HUDEP-2 (cell line): ENCODE measurements around the gene CACNA2D2.

Experiments
- DNase-seq, 76 experiments: peaks; one replicate each; lab custom pipeline; 2025; ENCODE audit not compliant: unreplicated experiment in 76 of 76; lab: John Stamatoyannopoulos, UW

CACNA2D2 gene

DNA sequence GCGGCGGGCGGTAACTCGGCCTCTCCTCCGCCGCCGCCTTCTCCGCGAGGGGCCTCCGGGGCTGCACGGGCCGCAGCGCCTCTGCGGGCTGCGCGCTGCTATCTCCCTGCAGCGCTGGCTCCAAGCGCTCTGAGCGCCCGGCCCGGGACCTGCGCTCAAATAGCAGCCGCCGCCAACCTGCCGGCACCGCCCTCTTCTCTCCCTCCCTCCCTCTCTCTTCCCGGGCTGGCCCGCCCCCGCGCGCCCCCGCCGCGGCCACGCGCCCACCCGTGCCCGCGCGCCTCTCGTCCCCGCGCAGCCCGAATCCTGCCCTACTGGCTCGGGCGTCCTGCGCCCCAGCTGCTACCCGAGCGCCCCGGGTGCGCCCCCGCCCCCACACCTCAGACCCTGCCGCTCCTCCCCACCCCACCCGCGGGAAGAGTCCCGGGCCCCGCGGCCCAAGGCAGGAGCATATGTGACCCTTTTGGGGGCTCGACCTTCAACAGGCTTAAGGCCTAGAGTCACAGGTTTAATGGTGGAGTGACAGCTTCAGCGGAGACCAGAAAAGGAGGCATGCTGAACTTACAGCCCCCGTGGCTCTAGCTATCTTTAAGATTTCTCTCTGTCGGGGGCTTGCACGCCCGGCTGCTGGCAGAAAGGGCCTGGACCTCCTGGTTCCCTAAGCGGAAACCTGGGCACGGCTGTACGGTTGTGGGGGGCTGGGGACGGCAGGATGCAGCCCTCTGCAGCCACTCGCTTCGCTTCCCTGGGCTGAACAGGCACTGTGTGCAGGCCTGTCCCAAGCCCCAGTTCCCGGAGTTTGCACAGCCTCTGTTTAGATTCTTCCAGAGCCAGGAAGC lies at the start of gene CACNA2D2:
CACNA2D2 (minus strand) TSS at position 131 of the 839 bp plus-strand sequence. CDS start 211 bp downstream, outside the sequence.
- DNase-seq = peak in 48 of 76 experiments; percentile 1 to 54 (median 22)

GRCh38 chr3:50552598-50552997 lies 49.2 kb upstream of the CACNA2D2 start:
- no peak for DNase-seq

DNA sequence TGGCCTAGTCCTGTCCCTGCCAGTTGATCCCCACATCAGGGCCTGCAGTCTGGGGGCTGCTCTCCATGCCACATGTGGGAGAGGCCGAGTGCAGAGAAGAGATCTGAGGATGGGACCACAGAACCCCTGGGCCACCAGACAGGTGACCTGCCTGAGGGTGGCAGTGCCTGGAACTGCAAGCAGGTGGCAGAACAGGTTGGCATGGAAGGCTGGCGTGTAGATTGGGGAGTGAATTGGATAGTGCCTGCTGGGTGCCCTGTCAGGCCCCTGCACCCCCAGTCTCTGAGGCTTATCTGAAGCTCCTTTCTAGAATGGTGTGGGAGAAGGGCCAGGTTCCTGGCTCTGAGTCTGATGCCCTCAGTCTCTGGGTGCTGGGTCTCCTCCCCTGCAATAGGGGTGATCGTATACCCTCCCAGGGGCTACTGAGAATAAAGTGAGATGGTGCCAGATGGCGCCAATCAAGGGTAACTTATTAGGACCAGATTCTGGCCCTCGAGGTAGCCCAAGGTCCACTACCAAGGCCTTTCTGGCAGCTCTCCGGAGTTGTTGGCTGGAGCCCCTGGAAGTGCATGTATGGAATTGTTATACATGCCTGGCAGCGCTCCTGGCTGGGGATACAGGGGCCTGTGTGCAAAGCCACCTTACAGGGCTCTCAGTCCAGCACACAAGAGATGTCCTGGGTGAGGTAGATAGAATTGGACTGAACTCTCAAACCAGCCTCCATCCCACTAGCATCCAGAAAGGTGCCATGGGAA lies 48.4 kb upstream of the CACNA2D2 start:
- no peak for DNase-seq

GRCh38 chr3:50551054-50551659 lies 47.7 kb upstream of the CACNA2D2 start:
- no peak for DNase-seq

DNA sequence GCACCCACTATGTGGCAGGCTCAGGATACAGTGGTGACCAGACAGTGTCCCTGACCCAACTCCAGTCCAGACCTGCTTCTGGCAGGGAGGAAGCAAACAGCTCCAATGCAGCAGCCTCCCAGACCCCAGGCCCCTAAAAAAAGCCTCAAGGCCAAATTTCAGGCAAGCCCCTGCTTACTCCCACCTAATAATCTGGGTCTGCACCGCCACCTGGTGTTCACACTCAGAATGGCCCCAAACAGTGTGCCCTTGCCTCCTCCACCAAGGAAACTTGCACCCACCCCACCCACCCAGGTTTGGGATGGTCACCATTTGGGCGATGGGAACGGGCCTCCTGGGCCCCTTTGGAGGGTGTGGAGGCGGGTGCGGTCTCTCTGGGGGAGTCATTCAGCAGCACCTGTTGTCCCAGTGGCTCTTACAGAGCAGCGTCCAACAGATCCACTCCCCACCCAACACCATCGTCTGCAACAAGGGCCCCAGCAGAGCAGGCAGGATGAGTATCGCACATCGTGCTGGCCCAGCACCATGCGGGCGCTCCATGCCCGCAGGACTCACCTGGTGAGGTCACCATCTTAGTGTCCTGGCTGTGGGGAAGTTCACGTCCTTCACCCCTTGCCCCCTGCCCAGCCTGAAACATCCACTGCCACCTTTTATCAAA lies 46.8 kb upstream of the CACNA2D2 start:
- DNase-seq = peak in 49 of 76 experiments; percentile 5 to 67 (median 36)

GRCh38 chr3:50549226-50549625 lies 45.8 kb upstream of the CACNA2D2 start:
- no peak for DNase-seq

GRCh38 chr3:50545781-50546180 lies 42.3 kb upstream of the CACNA2D2 start:
- no peak for DNase-seq

DNA sequence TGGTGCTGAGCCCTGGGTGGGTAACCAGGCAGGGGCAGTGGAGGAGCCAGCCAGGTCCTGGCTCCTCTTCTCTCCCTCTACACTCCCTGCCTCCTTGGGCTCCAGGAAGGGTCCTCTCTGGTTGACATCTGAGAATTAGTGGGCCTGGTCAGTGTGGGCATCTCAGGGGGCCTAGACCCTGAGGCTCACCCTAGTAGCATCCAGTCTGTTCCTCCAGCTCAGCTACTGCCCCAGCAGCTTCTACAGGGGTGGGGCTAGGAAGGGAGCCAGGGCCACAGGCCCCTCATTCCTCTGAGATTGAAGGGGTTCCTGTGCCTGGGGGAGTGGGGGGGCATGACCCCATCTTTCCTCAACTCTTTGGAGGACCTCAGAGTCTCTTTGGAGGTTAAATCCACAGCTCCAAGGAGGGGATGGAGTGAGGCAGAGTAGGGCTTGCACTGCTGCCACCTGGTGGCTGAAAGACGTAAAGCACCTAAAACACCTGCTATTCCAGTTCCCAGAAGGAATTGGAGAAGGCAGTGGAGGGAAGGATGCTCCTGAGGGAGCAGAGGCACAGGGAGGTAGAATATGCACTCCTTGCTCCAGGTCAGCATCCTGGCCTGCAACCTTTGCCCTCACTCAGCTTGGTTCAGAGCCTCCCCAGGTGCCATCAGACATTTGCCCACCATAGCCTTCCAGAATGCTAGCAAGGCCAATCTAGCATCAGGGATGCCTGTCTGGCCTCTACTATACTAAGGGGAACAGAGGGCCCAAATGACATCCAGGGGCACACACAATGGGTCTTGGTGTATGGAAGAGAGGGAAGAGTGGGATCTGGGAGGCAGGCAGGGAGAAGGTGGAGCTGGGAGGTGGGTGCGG lies 39.0 kb upstream of the CACNA2D2 start:
- DNase-seq = peak in 46 of 76 experiments; percentile 3 to 58 (median 33)

GRCh38 chr3:50539356-50540286 lies 36.2 kb upstream of the CACNA2D2 start:
- DNase-seq = peak in 75 of 76 experiments; percentile 13 to 91 (median 76)

DNA sequence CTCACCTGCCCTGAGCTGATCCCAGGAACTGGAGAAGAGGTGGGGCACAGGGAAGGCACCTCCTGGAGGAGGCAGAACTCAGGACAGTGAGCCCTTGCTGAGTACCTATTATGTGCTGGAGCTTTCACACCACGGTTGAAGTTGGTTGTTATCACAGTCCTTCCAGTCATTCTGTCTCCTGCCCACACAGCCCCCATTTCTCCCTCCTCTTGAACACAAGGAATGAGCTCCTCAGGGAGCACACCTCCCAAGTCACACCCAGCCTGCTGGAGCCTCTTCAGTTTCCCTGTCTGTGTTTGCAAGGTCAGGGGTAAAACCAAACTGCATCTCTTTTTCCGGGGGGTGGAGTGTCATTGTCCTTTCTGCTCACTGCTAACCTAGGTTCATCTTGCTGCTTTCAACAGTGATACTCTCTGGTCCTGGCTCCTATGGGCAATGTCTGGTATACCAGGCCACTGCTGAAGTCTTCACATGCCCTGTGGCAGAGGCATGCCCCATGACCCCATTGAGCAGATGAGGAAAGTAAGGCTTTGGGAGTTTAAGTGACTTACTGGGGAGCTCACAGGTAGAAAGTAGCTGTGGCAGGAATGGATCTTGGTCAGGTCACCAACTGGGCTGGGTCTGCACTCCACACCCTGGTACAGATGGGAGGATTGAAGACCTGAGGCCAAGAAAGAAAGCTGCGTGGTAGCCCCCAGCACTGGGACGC lies 34.1 kb upstream of the CACNA2D2 start:
- DNase-seq = no peak

DNA sequence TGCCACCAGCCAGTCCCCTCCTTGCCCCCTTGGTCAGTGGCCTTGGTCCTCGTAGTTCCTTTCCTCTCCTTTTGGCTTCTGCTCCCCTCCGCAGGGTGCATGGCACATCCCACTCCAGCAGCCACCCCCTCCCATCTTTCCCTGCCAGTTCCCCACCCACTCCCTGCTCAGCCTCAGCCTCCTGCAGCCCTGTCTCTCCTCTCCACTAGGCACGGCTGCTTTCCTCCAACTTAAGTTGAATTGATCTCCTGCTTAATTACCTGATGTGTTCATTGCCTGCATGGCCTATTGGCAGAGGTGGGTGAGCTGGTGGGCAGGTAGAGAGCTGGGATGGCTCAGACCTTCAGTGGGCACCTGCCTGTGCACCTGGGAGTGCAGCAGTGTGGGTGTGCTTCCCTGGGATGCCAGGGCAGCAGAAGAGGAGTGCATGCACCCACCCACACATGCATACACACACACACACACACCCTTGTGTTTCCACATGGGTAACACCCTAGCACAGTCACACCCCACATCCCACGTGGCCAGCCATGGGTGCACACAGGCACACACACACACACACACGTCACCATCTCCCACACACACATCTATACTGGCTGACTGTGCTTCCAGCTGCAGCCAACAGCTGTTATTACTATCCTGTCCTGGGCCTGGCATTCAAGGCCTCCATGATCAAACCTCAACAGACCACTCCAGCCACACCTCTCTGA lies 33.2 kb upstream of the CACNA2D2 start:
- DNase-seq = peak in 39 of 76 experiments; percentile 1 to 65 (median 26)

- no peak for DNase-seq
Measured at GRCh38 chr3:50534681-50535330, 31.4 kb upstream of the CACNA2D2 start.

GRCh38 chr3:50533807-50534461 lies 30.5 kb upstream of the CACNA2D2 start:
- no peak for DNase-seq

DNA sequence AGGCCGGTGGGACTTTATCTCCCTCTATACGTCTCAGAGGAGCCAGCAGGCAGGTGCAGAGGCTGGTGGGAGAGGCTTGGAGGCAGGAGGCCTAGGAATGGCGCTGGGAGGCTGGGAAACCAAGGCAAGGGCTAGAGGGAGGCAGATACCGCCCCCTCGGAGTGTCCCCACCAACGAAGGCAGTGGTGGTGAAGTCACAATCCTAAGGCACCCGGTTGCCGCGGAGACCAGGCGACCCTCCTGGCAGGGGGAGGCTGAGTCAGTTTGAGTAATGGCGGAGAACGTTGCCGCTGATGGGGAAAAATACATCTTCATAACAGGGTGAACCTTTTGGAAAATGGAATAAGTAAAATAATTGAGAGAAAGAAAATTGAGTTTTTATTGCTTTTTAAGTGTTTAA lies 29.9 kb upstream of the CACNA2D2 start:
- no peak for DNase-seq

- DNase-seq = no peak
Measured at GRCh38 chr3:50532062-50532705, 28.8 kb upstream of the CACNA2D2 start.

DNA sequence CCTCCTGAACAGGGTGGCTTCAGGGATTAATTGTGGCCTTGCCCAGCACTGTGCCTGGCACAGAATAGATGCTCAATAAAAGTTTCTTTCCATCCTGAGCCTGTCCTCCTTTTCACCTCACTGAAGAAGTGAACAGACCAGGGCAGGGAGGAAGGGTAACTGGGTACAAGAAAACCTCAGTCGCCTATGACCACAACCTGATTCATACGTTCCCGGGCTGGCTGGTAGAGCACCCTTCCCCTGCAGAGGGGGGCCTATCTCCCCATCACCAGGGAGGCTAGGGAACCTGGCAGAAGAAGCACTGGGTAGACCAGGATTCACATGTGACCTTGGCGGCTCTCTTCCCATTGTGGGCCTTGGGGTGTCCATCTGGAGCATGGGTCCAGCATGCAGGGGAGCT lies 27.8 kb upstream of the CACNA2D2 start:
- no peak for DNase-seq
